Colonic mucosa (tissue), 4 donors: ENCODE results near the gene TLL2. TPM values are rescaled to one million over a fixed set of nuclear protein-coding genes. Genes with fewer than 3 reads are reported as not detected.

ENCODE experiments used
- DNase-seq: peaks from one replicate; pipeline ENCODE4 v3.0.0-alpha.2; 2020
- H3K27ac ChIP-seq: fragments of 200-600 bp; one replicate; pipeline ENCODE4 v1.8.0; 2021
- H3K27me3 ChIP-seq: fragments of 200-600 bp; one replicate; pipeline ENCODE4 v1.8.0; 2021
- H3K36me3 ChIP-seq: fragments of 200-600 bp; one replicate; pipeline ENCODE4 v1.8.0; 2021
- H3K4me1 ChIP-seq: fragments of 200-600 bp; one replicate; pipeline ENCODE4 v1.8.0; 2021; ENCODE audit warnings: mild to moderate bottlenecking
- H3K4me3 ChIP-seq: fragments of 200-600 bp; one replicate; pipeline ENCODE4 v1.8.0; 2021
- H3K9ac ChIP-seq, 2 donors: one replicate each; pipeline ENCODE4 v1.7.0; 2013; ENCODE audit warnings: control low read depth in 2 of 2, low read depth in 2 of 2, low read length in 2 of 2
- H3K9me3 ChIP-seq: fragments of 200-600 bp; one replicate; pipeline ENCODE4 v1.8.0; 2021
- intact Hi-C: fragments of 100-400 bp; cut with DNase I; formaldehyde crosslinking; loops from one replicate; pipeline ENCODE4 v1.14.1; 2022
- total RNA-seq, 2 donors: library from RNA; stranded (reverse); fragmentation: NEBNext Ultra II Directional in 1 of 2; extraction: Animal tissue kit (Norgen Biotek cat#: 25700) in 1 of 2; gene quantifications; one replicate each; pipeline ENCODE4 v1.2.1, GENCODE V29; 2021
- TF ChIP-seq, protein P1 (sequence below): fragments of 200-600 bp; IDR thresholded peaks from one replicate; pipeline ENCODE4 v1.8.0; 2022; ENCODE audit warnings: antibody characterized with exemption, mild to moderate bottlenecking
- donor health status: healthy.
- donor health status: DM: no; HTN: no; CAD: no.
- donor health status: DM: no; HTN: no; CAD: no.

The TLL2 gene
- total RNA-seq, 2 donors from 2014 or later: 0.30 to 0.45 TPM

GRCh38 chr10:96507044-96507443, 6.7 kb downstream of the TLL2 start:
- H3K27ac ChIP-seq: no peak overlapping the region
- H3K4me1 ChIP-seq: no peaks in the 10 kb centered on the region
- intact Hi-C loops: no loop called here
- TF ChIP-seq, protein P1, sequence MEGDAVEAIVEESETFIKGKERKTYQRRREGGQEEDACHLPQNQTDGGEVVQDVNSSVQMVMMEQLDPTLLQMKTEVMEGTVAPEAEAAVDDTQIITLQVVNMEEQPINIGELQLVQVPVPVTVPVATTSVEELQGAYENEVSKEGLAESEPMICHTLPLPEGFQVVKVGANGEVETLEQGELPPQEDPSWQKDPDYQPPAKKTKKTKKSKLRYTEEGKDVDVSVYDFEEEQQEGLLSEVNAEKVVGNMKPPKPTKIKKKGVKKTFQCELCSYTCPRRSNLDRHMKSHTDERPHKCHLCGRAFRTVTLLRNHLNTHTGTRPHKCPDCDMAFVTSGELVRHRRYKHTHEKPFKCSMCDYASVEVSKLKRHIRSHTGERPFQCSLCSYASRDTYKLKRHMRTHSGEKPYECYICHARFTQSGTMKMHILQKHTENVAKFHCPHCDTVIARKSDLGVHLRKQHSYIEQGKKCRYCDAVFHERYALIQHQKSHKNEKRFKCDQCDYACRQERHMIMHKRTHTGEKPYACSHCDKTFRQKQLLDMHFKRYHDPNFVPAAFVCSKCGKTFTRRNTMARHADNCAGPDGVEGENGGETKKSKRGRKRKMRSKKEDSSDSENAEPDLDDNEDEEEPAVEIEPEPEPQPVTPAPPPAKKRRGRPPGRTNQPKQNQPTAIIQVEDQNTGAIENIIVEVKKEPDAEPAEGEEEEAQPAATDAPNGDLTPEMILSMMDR: no peak
- no peaks in the 10 kb centered on the region for H3K9me3 ChIP-seq
- DNase-seq: no peak
- H3K36me3 ChIP-seq: no peaks in the 10 kb centered on the region
- H3K4me3 ChIP-seq: no peak overlapping the region
- no peak overlapping the region for H3K9ac ChIP-seq
- peaks cover 8% of the 10 kb centered on the region for H3K27me3 ChIP-seq

GRCh38 chr10:96505150-96506136, 8.3 kb downstream of the TLL2 start:
- no peak for DNase-seq
- intact Hi-C loops: no loop called here
- Histone ChIP-seq H3K27ac (no peak overlapping the region), H3K36me3 (no peaks in the 10 kb centered on the region), H3K27me3 (no peaks in the 10 kb centered on the region), H3K4me3 (no peak overlapping the region), H3K9ac (no peak overlapping the region), H3K4me1 (no peaks in the 10 kb centered on the region), H3K9me3 (no peaks in the 10 kb centered on the region)
- TF ChIP-seq, protein P1: no peak

- no peaks in the 10 kb centered on the region for H3K27me3 ChIP-seq
- no peaks in the 10 kb centered on the region for H3K9me3 ChIP-seq
- no peaks in the 10 kb centered on the region for H3K36me3 ChIP-seq
- intact Hi-C loops: no loop called here
- no peak overlapping the region for H3K4me3 ChIP-seq
- no peak overlapping the region for H3K9ac ChIP-seq
- no peak overlapping the region for H3K27ac ChIP-seq
- DNase-seq: no peak
- no peaks in the 10 kb centered on the region for H3K4me1 ChIP-seq
- TF ChIP-seq, protein P1: no peak
Measured at GRCh38 chr10:96502561-96503282, 11.0 kb downstream of the TLL2 start.

GRCh38 chr10:96501985-96502384, 11.7 kb downstream of the TLL2 start:
- intact Hi-C loops: no loop called here
- H3K27me3 ChIP-seq: no peaks in the 10 kb centered on the region

DNA sequence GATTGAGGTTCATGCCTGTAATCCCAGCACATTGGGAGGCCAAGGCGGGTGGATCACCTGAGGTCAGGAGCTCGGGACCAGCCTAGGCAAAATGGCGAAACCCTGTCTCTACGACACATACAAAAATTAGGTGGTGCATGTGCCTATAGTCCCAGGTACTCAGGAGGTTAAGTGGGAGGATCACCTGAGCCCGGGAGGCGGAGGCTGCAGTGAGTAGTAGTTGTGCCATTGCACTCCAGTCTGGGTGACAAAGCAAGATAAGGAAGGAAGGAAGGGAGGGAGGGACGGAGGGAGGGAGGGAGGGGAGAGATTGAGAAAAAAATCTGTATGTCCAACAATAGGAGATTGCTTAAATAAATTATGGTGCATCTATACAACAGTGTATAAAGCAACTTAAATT, 13.2 kb downstream of the TLL2 start:
- Histone ChIP-seq H3K36me3 (no peaks in the 10 kb centered on the region), H3K9ac (no peak overlapping the region), H3K9me3 (no peaks in the 10 kb centered on the region), H3K27me3 (no peaks in the 10 kb centered on the region), H3K4me3 (no peak overlapping the region), H3K4me1 (no peaks in the 10 kb centered on the region), H3K27ac (no peak overlapping the region)
- TF ChIP-seq, protein P1: no peak
- DNase-seq: no peak
- intact Hi-C loops: no loop called here

More at GRCh38 chr10:96501985-96502384, 11.7 kb downstream of the TLL2 start:
- Histone ChIP-seq H3K9me3 (no peaks in the 10 kb centered on the region), H3K9ac (no peak overlapping the region), H3K27ac (no peak overlapping the region), H3K36me3 (no peaks in the 10 kb centered on the region), H3K4me1 (no peaks in the 10 kb centered on the region), H3K4me3 (no peak overlapping the region)
- no peak for DNase-seq
- TF ChIP-seq, protein P1: no peak
